Right atrium auricular region (tissue), 2 donors: ENCODE measurements around the gene TMEM101. TPM values are rescaled to one million over a fixed set of nuclear protein-coding genes. Genes with fewer than 3 reads are reported as not detected.

Source experiments
- DNase-seq: peaks from one replicate; pipeline ENCODE4 v3.0.0-alpha.2; 2019; ENCODE audit warnings: low spot score
- H3K27ac ChIP-seq, 2 donors: fragments of 200-600 bp; sonication (generic); 1 replicate in 1 of 2; 2 replicates in 1 of 2; pipeline ENCODE4 v1.5.1; 2016 to 2019
- H3K27me3 ChIP-seq, 2 donors: fragments of 200-600 bp; sonication (generic); one replicate each; pipeline versions ENCODE4 v1.5.1 to v1.6.0; 2017 to 2019
- H3K36me3 ChIP-seq: fragments of 200-600 bp; sonication (generic); one replicate; pipeline ENCODE4 v1.5.1; 2016
- H3K4me1 ChIP-seq, 2 donors: fragments of 200-600 bp; sonication (generic); one replicate each; pipeline versions ENCODE4 v1.5.1 to v1.6.0; 2017 to 2019
- H3K4me3 ChIP-seq, 2 donors: fragments of 200-600 bp; sonication (generic); 1 replicate in 1 of 2; 2 replicates in 1 of 2; pipeline ENCODE4 v1.5.1; 2017 to 2019; ENCODE audit warnings: mild to moderate bottlenecking in 1 of 2, moderate library complexity in 1 of 2
- H3K9me3 ChIP-seq, 2 donors: fragments of 200-600 bp; sonication (generic); one replicate each; pipeline ENCODE4 v1.5.1; 2019
- CTCF ChIP-seq, 2 donors: fragments of 200-600 bp; sonication (generic); IDR thresholded peaks; one replicate each; pipeline ENCODE4 v1.5.1; 2019; ENCODE audit warnings: antibody characterized with exemption in 2 of 2
- total RNA-seq, 2 donors: library from RNA; depleted of rRNA; stranded (reverse); fragments of >200 nt; gene quantifications; one replicate each; pipeline ENCODE4 v1.1.0, GENCODE V29; 2016

The TMEM101 gene
- total RNA-seq = 10 to 100 TPM; 21.0 to 25.0 TPM

DNA sequence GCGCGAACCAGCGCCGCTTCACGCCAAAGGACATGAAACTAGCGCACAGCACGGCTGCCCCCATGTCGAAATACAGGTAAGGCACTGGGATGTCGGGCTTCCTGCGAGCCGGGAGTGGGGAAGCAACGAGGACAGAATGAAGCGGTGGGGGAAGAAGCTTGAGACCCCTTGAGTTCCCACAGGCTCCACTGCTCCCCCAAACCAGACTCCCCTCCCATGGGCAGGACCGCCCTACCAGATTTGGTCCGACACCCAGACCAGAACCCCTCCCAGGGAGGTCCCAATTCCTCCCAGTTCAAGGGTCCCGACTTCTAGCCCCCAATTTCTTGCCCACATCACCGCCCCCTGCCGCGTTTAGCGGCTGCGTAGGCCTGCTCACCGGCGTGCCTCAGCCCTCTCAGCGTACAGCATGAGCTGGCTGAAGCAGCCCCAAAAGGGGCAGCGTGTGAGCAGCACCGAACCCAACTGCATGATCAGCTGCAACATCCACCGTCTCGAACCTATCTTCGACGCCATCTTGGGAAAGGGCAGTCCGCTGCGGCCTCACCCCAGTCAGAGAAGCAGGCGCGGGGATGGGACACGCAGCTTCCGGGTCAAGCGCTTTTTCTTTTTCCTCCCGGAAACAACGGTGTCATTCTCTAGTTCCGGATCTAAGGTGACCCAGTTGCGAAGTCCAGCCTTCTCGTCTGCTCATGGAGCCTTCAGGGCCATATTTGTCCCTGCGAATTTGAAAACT lies at the start of gene TMEM101:
Gene TMEM101, minus strand, starts transcription at position 527 of the 736 bp plus-strand sequence. Its CDS starts 11 bp downstream, at position 516.
- H3K27me3 ChIP-seq = no peaks in the 10 kb centered on the region
- H3K4me1 ChIP-seq = peaks cover 0 to 33% of the 10 kb centered on the region in 2 donors
- peak; percentile 93 for DNase-seq
- no peaks in the 10 kb centered on the region for H3K36me3 ChIP-seq
- H3K4me3 ChIP-seq = peak within 1 kb of the TSS; percentile 76 to 93
- H3K9me3 ChIP-seq = no peaks in the 10 kb centered on the region
- no peak for TF ChIP-seq CTCF (IDR thresholded peaks at IDR 0.05)
- H3K27ac ChIP-seq = peak within 1 kb of the TSS; percentile 75 to 84

DNA sequence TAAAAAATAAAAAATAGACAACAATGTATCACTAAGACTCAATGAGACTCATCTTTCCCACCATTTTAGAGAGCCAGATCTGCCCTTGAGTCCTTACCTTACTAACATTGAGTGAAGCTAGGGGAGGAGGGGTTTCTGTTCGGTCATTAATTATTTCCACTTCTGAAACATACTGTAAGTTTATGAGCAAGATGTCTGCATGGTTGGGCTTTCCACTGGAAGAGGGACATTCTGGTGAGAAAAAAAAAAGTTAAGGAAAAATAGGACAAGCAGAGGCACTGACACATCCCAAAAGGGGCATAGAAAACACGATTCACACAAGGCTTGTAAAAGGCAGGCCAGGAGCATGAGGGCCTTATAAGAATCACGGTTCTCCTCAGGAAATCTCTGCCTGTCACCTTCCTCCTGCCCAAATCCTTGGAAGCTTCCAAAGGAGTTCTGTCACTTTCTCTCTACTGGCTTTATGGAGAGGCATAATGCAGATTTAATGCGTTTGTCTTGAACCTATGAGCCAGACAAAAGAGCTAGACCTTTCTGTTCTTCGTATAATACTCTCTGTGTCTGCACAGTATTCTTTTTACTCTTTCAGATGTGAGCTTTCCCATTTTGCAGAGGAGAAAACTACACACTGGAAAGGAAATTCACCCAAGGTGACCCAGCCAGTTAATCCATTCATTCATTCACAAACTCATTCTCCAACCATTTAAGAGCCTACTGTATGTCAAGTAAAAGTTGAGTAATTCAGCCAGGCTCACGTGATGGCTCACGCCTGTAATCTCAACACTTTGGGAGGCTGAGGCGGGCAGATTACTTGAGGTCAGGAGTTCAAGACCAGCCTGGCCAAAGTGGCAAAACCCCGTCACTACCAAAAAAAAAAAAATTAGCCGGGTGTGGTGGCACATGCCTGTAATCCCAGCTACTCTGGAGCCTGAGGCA lies 49.2 kb upstream of the TMEM101 start:
- no peaks in the 10 kb centered on the region for H3K9me3 ChIP-seq
- H3K36me3 ChIP-seq = peaks cover 15% of the 10 kb centered on the region
- H3K4me1 ChIP-seq = peaks cover 0 to 48% of the 10 kb centered on the region in 2 donors
- no peak overlapping the region for H3K27ac ChIP-seq
- no peak for TF ChIP-seq CTCF (IDR thresholded peaks at IDR 0.05)
- no peak overlapping the region for H3K4me3 ChIP-seq
- no peaks in the 10 kb centered on the region for H3K27me3 ChIP-seq
- DNase-seq = no peak

GRCh38 chr17:44062871-44063270 lies 48.1 kb upstream of the TMEM101 start:
- H3K27me3 ChIP-seq = no peaks in the 10 kb centered on the region
- no peak overlapping the region for H3K4me3 ChIP-seq
- peaks cover 15% of the 10 kb centered on the region for H3K36me3 ChIP-seq
- DNase-seq = no peak
- H3K27ac ChIP-seq = no peak overlapping the region
- no peaks in the 10 kb centered on the region for H3K9me3 ChIP-seq
- TF ChIP-seq CTCF (IDR thresholded peaks at IDR 0.05) = no peak
- H3K4me1 ChIP-seq = peaks cover 0 to 49% of the 10 kb centered on the region in 2 donors

- H3K9me3 ChIP-seq = no peaks in the 10 kb centered on the region
- H3K36me3 ChIP-seq = peaks cover 15% of the 10 kb centered on the region
- TF ChIP-seq CTCF (IDR thresholded peaks at IDR 0.05) = no peak
- peaks cover 0 to 39% of the 10 kb centered on the region in 2 donors for H3K4me1 ChIP-seq
- no peaks in the 10 kb centered on the region for H3K27me3 ChIP-seq
- H3K4me3 ChIP-seq = no peak overlapping the region
- H3K27ac ChIP-seq = no peak overlapping the region
- no peak for DNase-seq
Observed at GRCh38 chr17:44061446-44061845, 46.7 kb upstream of the TMEM101 start.

- H3K4me3 ChIP-seq = no peak overlapping the region
- H3K9me3 ChIP-seq = no peaks in the 10 kb centered on the region
- TF ChIP-seq CTCF (IDR thresholded peaks at IDR 0.05) = no peak
- H3K27me3 ChIP-seq = no peaks in the 10 kb centered on the region
- H3K27ac ChIP-seq = no peak overlapping the region
- DNase-seq = no peak
- peaks cover 0 to 26% of the 10 kb centered on the region in 2 donors for H3K4me1 ChIP-seq
- H3K36me3 ChIP-seq = peaks cover 21% of the 10 kb centered on the region
Observed at GRCh38 chr17:44059101-44059892, 44.5 kb upstream of the TMEM101 start.
